GM12874 (cell line): Measurements from ENCODE around the gene CDKN1C.

ENCODE experiments used
- TF ChIP-seq, protein P1 (sequence below): IDR thresholded peaks from 2 replicates; pipeline ENCODE4 v1.5.1; 2011; ENCODE audit warnings: low read depth, mild to moderate bottlenecking, control low read depth, low read length, moderate library complexity; ENCODE audit not compliant: insufficient read depth

CDKN1C gene

DNA sequence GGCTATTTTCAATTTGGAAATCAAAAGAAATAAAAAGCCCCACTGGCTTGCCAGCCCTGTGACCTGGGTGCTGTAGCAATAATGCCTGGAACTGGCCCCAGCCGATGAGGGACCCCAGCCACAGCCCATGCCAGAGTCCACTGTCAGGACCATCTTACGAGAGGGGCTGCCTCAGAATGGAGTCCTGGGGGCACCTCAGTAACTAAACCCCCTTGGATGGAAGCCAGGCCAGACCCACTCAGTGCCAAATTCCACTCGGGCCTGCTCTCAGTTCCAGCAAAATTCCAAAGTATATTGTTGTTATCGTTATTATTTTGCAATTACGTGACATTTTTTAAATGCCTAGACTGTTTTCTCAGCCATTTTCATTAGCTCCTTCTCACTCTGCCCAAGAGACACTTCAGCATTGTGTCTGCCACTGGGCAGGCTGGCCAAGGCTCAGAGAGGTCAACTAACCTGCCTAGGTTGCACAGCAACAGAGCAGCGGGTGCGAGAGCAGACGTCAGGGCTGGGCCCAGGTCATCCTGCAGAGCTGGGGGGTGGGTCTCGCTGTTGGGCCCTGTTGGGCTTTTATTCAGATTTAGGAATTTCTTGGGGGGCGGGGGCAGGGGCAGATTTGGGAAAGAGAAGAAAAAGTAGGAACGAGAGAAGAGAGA, 19.5 kb downstream of the CDKN1C start:
- TF ChIP-seq, protein P1, sequence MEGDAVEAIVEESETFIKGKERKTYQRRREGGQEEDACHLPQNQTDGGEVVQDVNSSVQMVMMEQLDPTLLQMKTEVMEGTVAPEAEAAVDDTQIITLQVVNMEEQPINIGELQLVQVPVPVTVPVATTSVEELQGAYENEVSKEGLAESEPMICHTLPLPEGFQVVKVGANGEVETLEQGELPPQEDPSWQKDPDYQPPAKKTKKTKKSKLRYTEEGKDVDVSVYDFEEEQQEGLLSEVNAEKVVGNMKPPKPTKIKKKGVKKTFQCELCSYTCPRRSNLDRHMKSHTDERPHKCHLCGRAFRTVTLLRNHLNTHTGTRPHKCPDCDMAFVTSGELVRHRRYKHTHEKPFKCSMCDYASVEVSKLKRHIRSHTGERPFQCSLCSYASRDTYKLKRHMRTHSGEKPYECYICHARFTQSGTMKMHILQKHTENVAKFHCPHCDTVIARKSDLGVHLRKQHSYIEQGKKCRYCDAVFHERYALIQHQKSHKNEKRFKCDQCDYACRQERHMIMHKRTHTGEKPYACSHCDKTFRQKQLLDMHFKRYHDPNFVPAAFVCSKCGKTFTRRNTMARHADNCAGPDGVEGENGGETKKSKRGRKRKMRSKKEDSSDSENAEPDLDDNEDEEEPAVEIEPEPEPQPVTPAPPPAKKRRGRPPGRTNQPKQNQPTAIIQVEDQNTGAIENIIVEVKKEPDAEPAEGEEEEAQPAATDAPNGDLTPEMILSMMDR: no peak

DNA sequence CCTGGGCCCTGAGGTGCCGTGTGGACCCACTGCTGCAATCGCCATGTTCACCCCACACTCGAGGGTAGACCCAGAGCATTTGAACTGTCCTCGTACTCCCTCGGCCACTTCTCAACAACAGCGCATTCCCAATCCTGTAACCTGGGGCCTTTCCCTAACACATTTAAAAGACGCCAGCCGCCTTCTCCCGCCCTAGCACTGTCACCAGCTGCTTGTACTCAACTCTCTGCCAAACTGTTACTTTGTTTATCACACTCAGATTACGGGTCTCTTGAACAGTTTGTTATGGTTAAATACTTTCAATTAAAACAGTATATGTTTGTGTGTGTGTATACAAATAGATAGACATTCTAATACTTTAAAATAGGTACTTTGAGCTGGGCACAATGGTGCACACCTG, 20.7 kb downstream of the CDKN1C start:
- TF ChIP-seq, protein P1: no peak

DNA sequence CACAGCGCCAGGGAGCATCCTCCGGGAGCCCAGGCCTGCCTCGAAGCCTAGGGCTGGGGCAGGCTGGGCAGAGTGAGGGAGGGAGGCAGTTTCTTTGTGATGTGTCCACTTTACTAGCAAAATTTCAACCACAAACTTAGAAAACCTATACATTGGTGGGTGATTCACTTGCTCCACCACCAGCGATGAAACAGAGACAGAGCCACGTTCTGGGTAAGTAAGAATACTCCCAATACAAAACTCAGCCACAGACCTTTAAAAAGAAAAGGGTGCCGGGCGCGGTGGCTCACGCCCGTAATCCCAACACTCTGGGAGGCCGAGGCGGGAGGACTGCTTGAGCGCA, 22.3 kb downstream of the CDKN1C start:
- TF ChIP-seq, protein P1: no peak

DNA sequence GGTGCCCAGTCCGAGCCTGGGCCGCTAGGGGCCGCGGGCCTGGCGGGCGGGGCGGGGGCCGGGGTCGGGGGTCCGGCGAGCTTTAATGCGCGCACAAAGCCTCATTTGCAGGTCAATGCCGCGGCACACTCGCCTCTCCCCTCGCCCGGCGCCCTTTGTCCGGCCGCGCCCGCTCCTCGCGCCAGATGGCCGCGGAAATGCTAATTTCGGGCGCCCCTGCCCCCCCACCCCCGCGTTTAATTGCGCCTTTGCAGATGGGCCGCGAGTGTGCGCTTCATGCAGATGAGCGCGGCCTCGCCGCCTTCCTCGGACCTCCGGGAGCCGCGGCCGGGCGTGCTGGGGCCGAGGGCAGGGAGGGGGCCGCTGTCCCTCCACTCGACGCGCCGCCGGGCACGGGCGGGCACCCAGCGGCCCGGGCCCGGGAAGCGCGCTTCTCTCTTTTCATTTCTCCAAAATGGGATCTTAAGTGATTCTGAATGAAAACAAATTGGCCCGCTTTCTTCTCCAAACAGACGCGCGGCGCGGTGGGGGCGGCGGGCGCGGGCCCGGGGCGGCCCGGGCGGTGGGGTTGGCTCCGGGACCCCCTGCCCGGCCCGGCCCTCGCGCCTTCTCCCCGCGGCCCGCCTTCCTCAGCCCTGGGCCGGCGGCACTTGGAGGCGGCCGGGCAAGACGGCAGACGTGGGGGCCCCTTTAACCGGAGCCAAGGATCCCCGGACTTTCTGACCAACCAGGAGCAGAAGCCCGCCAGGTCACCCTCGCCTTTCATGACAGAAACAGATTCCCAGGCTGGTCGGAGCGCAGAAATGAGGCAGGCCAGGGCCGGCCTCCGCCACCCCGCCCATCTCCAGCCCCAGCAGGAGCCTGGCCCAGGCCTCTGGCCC, 22.9 kb downstream of the CDKN1C start:
- TF ChIP-seq, protein P1: no peak

DNA sequence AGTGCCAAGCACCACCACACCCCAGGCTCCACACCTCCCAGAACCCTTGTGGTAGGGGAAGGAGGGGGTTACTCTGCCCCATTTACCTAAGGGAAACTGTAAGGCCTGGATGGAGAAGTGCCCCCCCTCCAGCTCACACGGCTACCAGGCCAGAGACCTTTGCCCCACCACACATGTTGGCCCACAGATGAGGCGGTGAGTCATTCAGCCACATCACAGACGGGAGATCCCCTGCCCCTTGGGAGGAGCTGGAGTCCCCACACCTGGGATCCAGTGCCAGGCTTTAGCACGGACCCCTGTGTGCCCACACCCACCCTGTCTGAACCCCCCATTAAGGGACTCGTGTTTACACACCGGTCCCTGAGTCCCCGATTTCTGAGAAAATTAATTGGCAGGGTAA, 24.9 kb downstream of the CDKN1C start:
- TF ChIP-seq, protein P1: no peak

DNA sequence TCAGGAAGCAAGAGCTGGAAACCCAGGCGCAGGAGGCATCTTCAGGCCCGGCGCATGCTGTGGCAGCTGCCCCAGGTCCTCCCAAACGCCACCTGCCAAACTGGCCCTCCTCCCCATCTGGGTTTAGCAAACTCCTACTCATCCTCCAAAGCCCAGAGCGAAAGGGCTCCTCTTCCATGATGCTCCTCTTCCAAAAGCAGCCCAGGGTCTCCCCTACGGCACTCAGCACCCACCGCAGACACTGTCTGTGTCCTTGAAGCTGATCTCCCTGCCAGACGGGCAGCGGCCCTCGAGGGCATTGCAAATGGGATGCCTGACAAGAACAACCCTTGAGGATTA, 25.9 kb downstream of the CDKN1C start:
- TF ChIP-seq, protein P1: no peak

DNA sequence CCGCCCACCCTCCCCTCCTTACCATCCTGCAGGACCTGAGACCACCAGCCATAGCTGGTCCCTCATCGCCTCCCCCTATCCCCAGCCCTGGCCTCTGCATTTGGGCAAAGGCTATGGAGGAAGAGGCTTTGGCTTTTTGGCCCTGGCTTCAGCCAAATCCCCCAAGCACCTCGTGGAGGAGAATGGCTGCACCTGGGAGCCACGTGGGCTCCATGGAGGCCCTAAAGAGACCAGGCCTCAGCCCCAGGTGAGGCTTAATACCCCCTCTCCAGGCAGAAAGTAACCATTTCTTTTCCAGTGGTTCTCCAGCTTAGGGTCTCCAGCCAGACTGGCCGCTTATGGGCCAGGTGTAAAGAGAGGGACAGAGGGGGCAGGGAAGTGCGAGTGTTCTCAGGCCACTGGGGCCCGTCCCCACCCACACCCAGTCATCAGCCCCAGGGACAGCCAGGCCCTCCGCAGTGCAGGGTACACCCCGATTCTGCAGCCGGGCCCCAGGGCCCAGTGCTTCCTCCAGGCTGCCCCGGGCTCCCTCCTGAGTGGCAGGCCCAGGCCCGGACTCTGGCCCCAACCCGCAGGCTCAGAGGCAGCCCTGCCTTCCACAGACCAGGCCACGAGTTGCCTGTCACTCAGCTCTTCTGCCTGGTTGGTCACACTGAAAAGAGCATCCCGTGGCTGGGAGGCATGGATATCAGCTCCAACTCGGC, 26.4 kb downstream of the CDKN1C start:
- TF ChIP-seq, protein P1: no peak
